Activated CD4-positive, alpha-beta T cell treated with anti-CD3 and anti-CD28 coated beads, Interleukin-2, Interleukin-4, amounts not matched to agents 100 ng/mL and 50 ng/mL, durations not matched to agents 16 hours and 8 hours (primary cell): Measurements from ENCODE around the gene DGAT2.
"Not testable (repeated sequence)": the region's sequence is repeated elsewhere in the genome, so short reads cannot be mapped to it uniquely, and the experiment has no call there.

Source experiments
- DNase-seq: peaks from one replicate; pipeline ENCODE4 v3.0.0-alpha.2; 2020; ENCODE audit warnings: low spot score

The DGAT2 gene

GRCh38 chr11:75768112-75768908, at the start of gene DGAT2:
Gene DGAT2, plus strand, starts transcription at chr11:75768778. Its CDS starts 214 bp downstream, at chr11:75768992.
- peak; percentile 71 for DNase-seq

GRCh38 chr11:75719340-75720239, 49.0 kb upstream of the DGAT2 start:
- DNase-seq, result no peak

- DNase-seq, result no peak
Measured at GRCh38 chr11:75720639-75721038, 47.9 kb upstream of the DGAT2 start.

GRCh38 chr11:75721852-75722668, 46.5 kb upstream of the DGAT2 start:
- no peak for DNase-seq

- no peak for DNase-seq
Measured at GRCh38 chr11:75722669-75723042, 45.9 kb upstream of the DGAT2 start.

- DNase-seq, result no peak
Measured at GRCh38 chr11:75725547-75726320, 42.8 kb upstream of the DGAT2 start.

GRCh38 chr11:75728992-75729391, 39.6 kb upstream of the DGAT2 start:
- no peak for DNase-seq

GRCh38 chr11:75731095-75731494, 37.5 kb upstream of the DGAT2 start:
- no peak for DNase-seq

GRCh38 chr11:75733071-75733430, 35.5 kb upstream of the DGAT2 start:
- no peak for DNase-seq

- DNase-seq, result peak; percentile 6
Measured at GRCh38 chr11:75733431-75734107, 35.0 kb upstream of the DGAT2 start.

GRCh38 chr11:75734491-75735180, 33.9 kb upstream of the DGAT2 start:
- no peak for DNase-seq

- DNase-seq, result no peak
Measured at GRCh38 chr11:75735181-75735845, 33.3 kb upstream of the DGAT2 start.

- DNase-seq, result no peak
Measured at GRCh38 chr11:75737314-75737713, 31.3 kb upstream of the DGAT2 start.

- DNase-seq, result no peak
Measured at GRCh38 chr11:75740681-75741080, 27.9 kb upstream of the DGAT2 start.

- not testable (repeated sequence) for DNase-seq
Measured at GRCh38 chr11:75743159-75743558, 25.4 kb upstream of the DGAT2 start.

- DNase-seq, result no peak
Measured at GRCh38 chr11:75743711-75744563, 24.6 kb upstream of the DGAT2 start.

- no peak for DNase-seq
Measured at GRCh38 chr11:75745807-75746206, 22.8 kb upstream of the DGAT2 start.

GRCh38 chr11:75748729-75749273, 19.8 kb upstream of the DGAT2 start:
- DNase-seq, result not testable (repeated sequence)
